GM23338 (cell line): ENCODE measurements around the gene A3GALT2. TPM values are rescaled to one million over a fixed set of nuclear protein-coding genes. Genes with fewer than 3 reads are reported as not detected.

Experiments
- ATAC-seq: fragments of 200-7000 bp; cut with Tn5 transposase; 3 replicates; pipeline ENCODE4 v1.9.1; 2020
- DNase-seq: peaks from one replicate; pipeline ENCODE4 v3.0.0-alpha.2; 2015; ENCODE audit warnings: low spot score
- H2AFZ ChIP-seq: fragments of 200-600 bp; sonication (generic); 2 replicates; pipeline ENCODE4 v1.8.0; 2016; ENCODE audit warnings: antibody characterized with exemption, mild to moderate bottlenecking, moderate library complexity
- H3F3A ChIP-seq: fragments of 200-600 bp; sonication (generic); replicated peaks from 2 replicates; pipeline ENCODE4 v1.8.0; 2017; ENCODE audit warnings: antibody characterized with exemption, mixed run types, low read depth
- H3K27ac ChIP-seq: fragments of 200-600 bp; sonication (generic); 2 replicates; pipeline ENCODE4 v1.6.1; 2016; ENCODE audit warnings: low read depth
- H3K27me3 ChIP-seq: fragments of 200-600 bp; sonication (generic); 2 replicates; pipeline ENCODE4 v1.8.0; 2016; ENCODE audit warnings: mild to moderate bottlenecking, mixed run types, moderate library complexity; ENCODE audit not compliant: insufficient read depth
- H3K36me3 ChIP-seq: fragments of 200-600 bp; sonication (generic); 2 replicates; pipeline ENCODE4 v1.8.0; 2016; ENCODE audit warnings: mild to moderate bottlenecking; ENCODE audit not compliant: insufficient read depth
- H3K4me1 ChIP-seq: fragments of 200-600 bp; sonication (generic); 2 replicates; pipeline ENCODE4 v1.8.0; 2016; ENCODE audit warnings: mild to moderate bottlenecking, moderate library complexity; ENCODE audit not compliant: insufficient read depth
- H3K4me2 ChIP-seq: fragments of 200-600 bp; sonication (generic); 2 replicates; pipeline ENCODE4 v1.7.1; 2017; ENCODE audit warnings: mixed run types
- H3K4me3 ChIP-seq: fragments of 200-600 bp; sonication (generic); 2 replicates; pipeline ENCODE4 v1.6.1; 2016; ENCODE audit warnings: mixed run types
- H3K79me2 ChIP-seq: fragments of 200-600 bp; sonication (generic); replicated peaks from 2 replicates; pipeline ENCODE4 v1.8.0; 2017; ENCODE audit warnings: mild to moderate bottlenecking; ENCODE audit not compliant: insufficient read depth
- H3K9me2 ChIP-seq: fragments of 200-600 bp; sonication (generic); 2 replicates; pipeline ENCODE4 v1.8.0; 2017; ENCODE audit not compliant: insufficient read depth
- H4K20me1 ChIP-seq: fragments of 200-600 bp; sonication (generic); replicated peaks from 2 replicates; pipeline ENCODE4 v1.8.0; 2017; ENCODE audit warnings: mild to moderate bottlenecking; ENCODE audit not compliant: insufficient read depth
- H3K27ac Mint-ChIP-seq: 2 replicates; pipeline ENCODE4 v1.8.0; 2020; ENCODE audit warnings: inconsistent platforms, mild to moderate bottlenecking, moderate library complexity, mixed read lengths
- H3K27me3 Mint-ChIP-seq: 3 replicates; pipeline ENCODE4 v1.8.0; 2022; ENCODE audit warnings: low read depth, mild to moderate bottlenecking, moderate library complexity, mixed read lengths, inconsistent platforms; ENCODE audit not compliant: insufficient read depth, poor library complexity
- H3K36me3 Mint-ChIP-seq: 3 replicates; pipeline ENCODE4 v1.8.0; 2021; ENCODE audit warnings: low read depth, mild to moderate bottlenecking, inconsistent platforms, moderate library complexity, mixed read lengths
- H3K4me1 Mint-ChIP-seq: 3 replicates; pipeline ENCODE4 v1.8.0; 2020; ENCODE audit warnings: mild to moderate bottlenecking, inconsistent platforms, mixed read lengths
- H3K4me3 Mint-ChIP-seq: 3 replicates; pipeline ENCODE4 v1.8.0; 2021; ENCODE audit warnings: moderate library complexity, mild to moderate bottlenecking, inconsistent platforms, mixed read lengths
- H3K9me3 Mint-ChIP-seq: 3 replicates; pipeline ENCODE4 v1.8.0; 2020; ENCODE audit warnings: moderate library complexity, mild to moderate bottlenecking, inconsistent platforms, mixed read lengths
- CREB1 ChIP-seq: fragments of 250-450 bp; sonication (Bioruptor Pico); IDR thresholded peaks from 2 replicates; pipeline ENCODE4 v1.5.0; 2020; ENCODE audit warnings: low read depth, mild to moderate bottlenecking, moderate library complexity
- CTCF ChIP-seq, 2 experiments: fragments of 200-600 bp in 1 of 2; sonication (generic) in 1 of 2; conservative IDR thresholded peaks; 2 replicates each; pipeline versions ENCODE4 v1.5.1 to v1.6.1; 2016 to 2017; ENCODE audit warnings: antibody characterized with exemption in 2 of 2, low read depth in 2 of 2, mild to moderate bottlenecking in 2 of 2, moderate library complexity in 1 of 2
- EZH2 ChIP-seq: fragments of 200-600 bp; sonication (generic); IDR thresholded peaks from one replicate; pipeline ENCODE4 v1.8.0; 2017; ENCODE audit warnings: antibody characterized with exemption, mild to moderate bottlenecking, low read depth; ENCODE audit not compliant: unreplicated experiment
- EZH2phosphoT487 ChIP-seq: fragments of 200-600 bp; sonication (generic); IDR thresholded peaks from one replicate; pipeline ENCODE4 v1.8.1; 2018; ENCODE audit warnings: antibody characterized with exemption; ENCODE audit not compliant: unreplicated experiment
- JUNB ChIP-seq: IDR thresholded peaks from one replicate; pipeline ENCODE4 v1.6.1; 2016; ENCODE audit warnings: antibody characterized with exemption; ENCODE audit not compliant: unreplicated experiment
- NANOG ChIP-seq: IDR thresholded peaks from 2 replicates; pipeline ENCODE4 v1.6.1; 2016; ENCODE audit warnings: antibody characterized with exemption, borderline replicate concordance
- POLR2AphosphoS5 ChIP-seq: IDR thresholded peaks from 2 replicates; pipeline ENCODE4 v1.6.1; 2016; ENCODE audit warnings: antibody characterized with exemption, low read depth
- STAT1 ChIP-seq: IDR thresholded peaks from one replicate; pipeline ENCODE4 v1.6.1; 2016; ENCODE audit warnings: antibody characterized with exemption; ENCODE audit not compliant: unreplicated experiment
- ZNF114 ChIP-seq: fragments of 250-450 bp; sonication (Bioruptor Pico); IDR thresholded peaks from 2 replicates; pipeline ENCODE4 v1.5.0; 2020; ENCODE audit warnings: mild to moderate bottlenecking, moderate library complexity
- ZNF331 ChIP-seq: fragments of 250-450 bp; sonication (Bioruptor Pico); IDR thresholded peaks from 2 replicates; pipeline ENCODE4 v1.5.0; 2020; ENCODE audit warnings: low read depth, mild to moderate bottlenecking, moderate library complexity
- polyA plus RNA-seq: library from polyadenylated mRNA; unstranded; fragments of >200 nt; fragmentation: Nextera tagmentation; extraction: Ambion mirVana; gene quantifications from 2 replicates; pipeline ENCODE4 v1.2.1, GENCODE V29; 2016
- total RNA-seq: library from RNA; depleted of rRNA; stranded (reverse); fragments of >200 nt; shearing (Covaris generic); gene quantifications from 2 replicates; pipeline ENCODE4 v1.2.3, GENCODE V29; 2014
- TF ChIP-seq, protein P1 (sequence below): fragments of 250-450 bp; sonication (Bioruptor Pico); IDR thresholded peaks from 2 replicates; pipeline ENCODE4 v1.5.0; 2020; ENCODE audit warnings: mild to moderate bottlenecking, moderate library complexity
- TF ChIP-seq, protein P2 (sequence below): IDR thresholded peaks from 2 replicates; pipeline ENCODE4 v1.6.1; 2016; ENCODE audit warnings: antibody characterized with exemption
- TF ChIP-seq, protein P3 (sequence below): IDR thresholded peaks from one replicate; pipeline ENCODE4 v1.6.1; 2018; ENCODE audit warnings: antibody characterized with exemption; ENCODE audit not compliant: unreplicated experiment

The A3GALT2 gene
- total and polyA plus RNA-seq, 2 experiments from 2014 or later = not detected

GRCh38 chr1:33336580-33336979 lies 15.7 kb upstream of the A3GALT2 start:
- Histone ChIP-seq H3K36me3 (no peaks in the 10 kb centered on the region), H3K27ac (no peak overlapping the region), H3K79me2 (no peaks in the 10 kb centered on the region), H3K9me2 (no peaks in the 10 kb centered on the region), H3F3A (0 out of 2 replicates have a peak, but pooled peaks cover 4% of the 10 kb centered on the region), H2AFZ (no peak overlapping the region), H3K27me3 (peaks cover 47% of the 10 kb centered on the region), H3K4me1 (peaks cover 47% of the 10 kb centered on the region), H3K4me3 (no peak overlapping the region), H3K4me2 (no peak overlapping the region), H4K20me1 (peaks cover 18% of the 10 kb centered on the region; the same call in 1 of the 2 replicates)
- Mint-ChIP-seq H3K27ac (no peak overlapping the region), H3K36me3 (no peaks in the 10 kb centered on the region), H3K4me1 (peaks cover 60% of the 10 kb centered on the region), H3K4me3 (no peak overlapping the region), H3K27me3 (peaks cover 22% of the 10 kb centered on the region), H3K9me3 (no peaks in the 10 kb centered on the region; the same call in 2 of the 3 replicates)
- DNase-seq (no peak), ATAC-seq (no peak)
- TF ChIP-seq, protein P1, sequence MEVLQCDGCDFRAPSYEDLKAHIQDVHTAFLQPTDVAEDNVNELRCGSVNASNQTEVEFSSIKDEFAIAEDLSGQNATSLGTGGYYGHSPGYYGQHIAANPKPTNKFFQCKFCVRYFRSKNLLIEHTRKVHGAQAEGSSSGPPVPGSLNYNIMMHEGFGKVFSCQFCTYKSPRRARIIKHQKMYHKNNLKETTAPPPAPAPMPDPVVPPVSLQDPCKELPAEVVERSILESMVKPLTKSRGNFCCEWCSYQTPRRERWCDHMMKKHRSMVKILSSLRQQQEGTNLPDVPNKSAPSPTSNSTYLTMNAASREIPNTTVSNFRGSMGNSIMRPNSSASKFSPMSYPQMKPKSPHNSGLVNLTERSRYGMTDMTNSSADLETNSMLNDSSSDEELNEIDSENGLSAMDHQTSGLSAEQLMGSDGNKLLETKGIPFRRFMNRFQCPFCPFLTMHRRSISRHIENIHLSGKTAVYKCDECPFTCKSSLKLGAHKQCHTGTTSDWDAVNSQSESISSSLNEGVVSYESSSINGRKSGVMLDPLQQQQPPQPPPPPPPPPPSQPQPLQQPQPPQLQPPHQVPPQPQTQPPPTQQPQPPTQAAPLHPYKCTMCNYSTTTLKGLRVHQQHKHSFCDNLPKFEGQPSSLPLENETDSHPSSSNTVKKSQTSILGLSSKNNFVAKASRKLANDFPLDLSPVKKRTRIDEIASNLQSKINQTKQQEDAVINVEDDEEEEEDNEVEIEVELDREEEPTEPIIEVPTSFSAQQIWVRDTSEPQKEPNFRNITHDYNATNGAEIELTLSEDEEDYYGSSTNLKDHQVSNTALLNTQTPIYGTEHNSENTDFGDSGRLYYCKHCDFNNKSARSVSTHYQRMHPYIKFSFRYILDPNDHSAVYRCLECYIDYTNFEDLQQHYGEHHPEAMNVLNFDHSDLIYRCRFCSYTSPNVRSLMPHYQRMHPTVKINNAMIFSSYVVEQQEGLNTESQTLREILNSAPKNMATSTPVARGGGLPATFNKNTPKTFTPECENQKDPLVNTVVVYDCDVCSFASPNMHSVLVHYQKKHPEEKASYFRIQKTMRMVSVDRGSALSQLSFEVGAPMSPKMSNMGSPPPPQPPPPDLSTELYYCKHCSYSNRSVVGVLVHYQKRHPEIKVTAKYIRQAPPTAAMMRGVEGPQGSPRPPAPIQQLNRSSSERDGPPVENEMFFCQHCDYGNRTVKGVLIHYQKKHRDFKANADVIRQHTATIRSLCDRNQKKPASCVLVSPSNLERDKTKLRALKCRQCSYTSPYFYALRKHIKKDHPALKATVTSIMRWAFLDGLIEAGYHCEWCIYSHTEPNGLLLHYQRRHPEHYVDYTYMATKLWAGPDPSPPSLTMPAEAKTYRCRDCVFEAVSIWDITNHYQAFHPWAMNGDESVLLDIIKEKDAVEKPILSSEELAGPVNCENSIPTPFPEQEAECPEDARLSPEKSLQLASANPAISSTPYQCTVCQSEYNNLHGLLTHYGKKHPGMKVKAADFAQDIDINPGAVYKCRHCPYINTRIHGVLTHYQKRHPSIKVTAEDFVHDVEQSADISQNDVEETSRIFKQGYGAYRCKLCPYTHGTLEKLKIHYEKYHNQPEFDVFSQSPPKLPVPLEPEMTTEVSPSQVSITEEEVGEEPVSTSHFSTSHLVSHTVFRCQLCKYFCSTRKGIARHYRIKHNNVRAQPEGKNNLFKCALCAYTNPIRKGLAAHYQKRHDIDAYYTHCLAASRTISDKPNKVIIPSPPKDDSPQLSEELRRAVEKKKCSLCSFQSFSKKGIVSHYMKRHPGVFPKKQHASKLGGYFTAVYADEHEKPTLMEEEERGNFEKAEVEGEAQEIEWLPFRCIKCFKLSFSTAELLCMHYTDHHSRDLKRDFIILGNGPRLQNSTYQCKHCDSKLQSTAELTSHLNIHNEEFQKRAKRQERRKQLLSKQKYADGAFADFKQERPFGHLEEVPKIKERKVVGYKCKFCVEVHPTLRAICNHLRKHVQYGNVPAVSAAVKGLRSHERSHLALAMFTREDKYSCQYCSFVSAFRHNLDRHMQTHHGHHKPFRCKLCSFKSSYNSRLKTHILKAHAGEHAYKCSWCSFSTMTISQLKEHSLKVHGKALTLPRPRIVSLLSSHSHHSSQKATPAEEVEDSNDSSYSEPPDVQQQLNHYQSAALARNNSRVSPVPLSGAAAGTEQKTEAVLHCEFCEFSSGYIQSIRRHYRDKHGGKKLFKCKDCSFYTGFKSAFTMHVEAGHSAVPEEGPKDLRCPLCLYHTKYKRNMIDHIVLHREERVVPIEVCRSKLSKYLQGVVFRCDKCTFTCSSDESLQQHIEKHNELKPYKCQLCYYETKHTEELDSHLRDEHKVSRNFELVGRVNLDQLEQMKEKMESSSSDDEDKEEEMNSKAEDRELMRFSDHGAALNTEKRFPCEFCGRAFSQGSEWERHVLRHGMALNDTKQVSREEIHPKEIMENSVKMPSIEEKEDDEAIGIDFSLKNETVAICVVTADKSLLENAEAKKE (CRISPR knock-in tag) = no peak
- TF ChIP-seq ZNF331 (CRISPR knock-in tag) (no peak), JUNB (no peak), ZNF114 (CRISPR knock-in tag) (no peak), EZH2 (no peak), CREB1 (CRISPR knock-in tag) (no peak), POLR2AphosphoS5 (no peak), EZH2phosphoT487 (no peak), NANOG (no peak), CTCF (conservative IDR thresholded peaks at IDR 0.05; ENCODE audit: low read depth in 2 of 2) (no peak), STAT1 (no peak)
- TF ChIP-seq, protein P2, sequence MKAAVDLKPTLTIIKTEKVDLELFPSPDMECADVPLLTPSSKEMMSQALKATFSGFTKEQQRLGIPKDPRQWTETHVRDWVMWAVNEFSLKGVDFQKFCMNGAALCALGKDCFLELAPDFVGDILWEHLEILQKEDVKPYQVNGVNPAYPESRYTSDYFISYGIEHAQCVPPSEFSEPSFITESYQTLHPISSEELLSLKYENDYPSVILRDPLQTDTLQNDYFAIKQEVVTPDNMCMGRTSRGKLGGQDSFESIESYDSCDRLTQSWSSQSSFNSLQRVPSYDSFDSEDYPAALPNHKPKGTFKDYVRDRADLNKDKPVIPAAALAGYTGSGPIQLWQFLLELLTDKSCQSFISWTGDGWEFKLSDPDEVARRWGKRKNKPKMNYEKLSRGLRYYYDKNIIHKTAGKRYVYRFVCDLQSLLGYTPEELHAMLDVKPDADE = no peak
- TF ChIP-seq, protein P3, sequence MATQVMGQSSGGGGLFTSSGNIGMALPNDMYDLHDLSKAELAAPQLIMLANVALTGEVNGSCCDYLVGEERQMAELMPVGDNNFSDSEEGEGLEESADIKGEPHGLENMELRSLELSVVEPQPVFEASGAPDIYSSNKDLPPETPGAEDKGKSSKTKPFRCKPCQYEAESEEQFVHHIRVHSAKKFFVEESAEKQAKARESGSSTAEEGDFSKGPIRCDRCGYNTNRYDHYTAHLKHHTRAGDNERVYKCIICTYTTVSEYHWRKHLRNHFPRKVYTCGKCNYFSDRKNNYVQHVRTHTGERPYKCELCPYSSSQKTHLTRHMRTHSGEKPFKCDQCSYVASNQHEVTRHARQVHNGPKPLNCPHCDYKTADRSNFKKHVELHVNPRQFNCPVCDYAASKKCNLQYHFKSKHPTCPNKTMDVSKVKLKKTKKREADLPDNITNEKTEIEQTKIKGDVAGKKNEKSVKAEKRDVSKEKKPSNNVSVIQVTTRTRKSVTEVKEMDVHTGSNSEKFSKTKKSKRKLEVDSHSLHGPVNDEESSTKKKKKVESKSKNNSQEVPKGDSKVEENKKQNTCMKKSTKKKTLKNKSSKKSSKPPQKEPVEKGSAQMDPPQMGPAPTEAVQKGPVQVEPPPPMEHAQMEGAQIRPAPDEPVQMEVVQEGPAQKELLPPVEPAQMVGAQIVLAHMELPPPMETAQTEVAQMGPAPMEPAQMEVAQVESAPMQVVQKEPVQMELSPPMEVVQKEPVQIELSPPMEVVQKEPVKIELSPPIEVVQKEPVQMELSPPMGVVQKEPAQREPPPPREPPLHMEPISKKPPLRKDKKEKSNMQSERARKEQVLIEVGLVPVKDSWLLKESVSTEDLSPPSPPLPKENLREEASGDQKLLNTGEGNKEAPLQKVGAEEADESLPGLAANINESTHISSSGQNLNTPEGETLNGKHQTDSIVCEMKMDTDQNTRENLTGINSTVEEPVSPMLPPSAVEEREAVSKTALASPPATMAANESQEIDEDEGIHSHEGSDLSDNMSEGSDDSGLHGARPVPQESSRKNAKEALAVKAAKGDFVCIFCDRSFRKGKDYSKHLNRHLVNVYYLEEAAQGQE = no peak
